Fibroblast of skin of right biceps (primary cell): ENCODE results near the gene UVSSA.

ENCODE experiments used
- DNase-seq: peaks from one replicate; pipeline ENCODE4 v3.0.0-alpha.2; 2013

The UVSSA gene

GRCh38 chr4:1346781-1347409 lies at the start of gene UVSSA:
UVSSA (plus strand) TSS chr4:1347208; CDS start chr4:1348092, 884 bp downstream.
- DNase-seq, result peak; percentile 100

- DNase-seq, result no peak
Measured at GRCh38 chr4:1297456-1298325, 49.3 kb upstream of the UVSSA start.

GRCh38 chr4:1298461-1298860 lies 48.5 kb upstream of the UVSSA start:
- no peak for DNase-seq

- no peak for DNase-seq
Measured at GRCh38 chr4:1299301-1299860, 47.6 kb upstream of the UVSSA start.

GRCh38 chr4:1300466-1301455 lies 46.2 kb upstream of the UVSSA start:
- DNase-seq, result peak; percentile 42

- DNase-seq, result no peak
Measured at GRCh38 chr4:1302159-1302558, 44.8 kb upstream of the UVSSA start.

GRCh38 chr4:1305261-1305711 lies 41.7 kb upstream of the UVSSA start:
- no peak for DNase-seq

GRCh38 chr4:1305781-1306455 lies 41.1 kb upstream of the UVSSA start:
- DNase-seq, result no peak

GRCh38 chr4:1307951-1308735 lies 38.9 kb upstream of the UVSSA start:
- no peak for DNase-seq

GRCh38 chr4:1309261-1310010 lies 37.6 kb upstream of the UVSSA start:
- peak; percentile 91 for DNase-seq

GRCh38 chr4:1310031-1310795 lies 36.8 kb upstream of the UVSSA start:
- no peak for DNase-seq

- no peak for DNase-seq
Measured at GRCh38 chr4:1310796-1311631, 36.0 kb upstream of the UVSSA start.

- no peak for DNase-seq
Measured at GRCh38 chr4:1312821-1313640, 34.0 kb upstream of the UVSSA start.

- DNase-seq, result no peak
Measured at GRCh38 chr4:1315306-1315705, 31.7 kb upstream of the UVSSA start.

- no peak for DNase-seq
Measured at GRCh38 chr4:1315836-1316536, 31.0 kb upstream of the UVSSA start.

- no peak for DNase-seq
Measured at GRCh38 chr4:1316537-1317168, 30.4 kb upstream of the UVSSA start.
